Measurements from ENCODE around the gene MSH5. TPM values are rescaled to one million over a fixed set of nuclear protein-coding genes. Genes with fewer than 3 reads are reported as not detected.

Gene MSH5
- total RNA-seq, 1 donor: 12.3 TPM

Small RNA genes within 50 kb of the gene (small RNA-seq; reads per million reads assigned to genes)
- gene LY6G6D (not detected), gene MIR4646 (not detected), gene MSH5-SAPCD1 (not detected), gene RF00019 (not detected), gene RNU6-850P (not detected), gene SAPCD1 (not detected)

Other genes starting within 250 kb of the MSH5 start
- 6.5 and 8.6 TPM in 2 replicates for gene MICB, start 241.9 kb upstream of the MSH5 start, total RNA-seq
- gene MCCD1, start 211.0 kb upstream of the MSH5 start, total RNA-seq: not detected in 2 replicates
- 262 and 345 TPM in 2 replicates for gene DDX39B, start 198.0 kb upstream of the MSH5 start, total RNA-seq
- 3.4 and 3.5 TPM in 2 replicates for gene ATP6V1G2, start 193.4 kb upstream of the MSH5 start, total RNA-seq
- gene NFKBIL1, start 192.4 kb upstream of the MSH5 start, total RNA-seq: 22.9 and 26.5 TPM in 2 replicates
- gene LTA, start 167.7 kb upstream of the MSH5 start, total RNA-seq: not detected in 2 replicates
- gene TNF, start 164.4 kb upstream of the MSH5 start, total RNA-seq: not detected in 2 replicates
- gene LTB, start 157.6 kb upstream of the MSH5 start, total RNA-seq: not detected in 2 replicates
- not detected in 2 replicates for gene LST1, start 153.7 kb upstream of the MSH5 start, total RNA-seq
- gene NCR3, start 147.0 kb upstream of the MSH5 start, total RNA-seq: not detected in 2 replicates
- gene AIF1, start 124.8 kb upstream of the MSH5 start, total RNA-seq: not detected in 2 replicates
- 49.4 and 57.4 TPM in 2 replicates for gene PRRC2A, start 119.3 kb upstream of the MSH5 start, total RNA-seq
- 127 and 138 TPM in 2 replicates for gene BAG6, start 87.3 kb upstream of the MSH5 start, total RNA-seq
- gene APOM, start 84.1 kb upstream of the MSH5 start, total RNA-seq: 2.0 and 2.2 TPM in 2 replicates
- gene C6orf47, start 79.2 kb upstream of the MSH5 start, total RNA-seq: 15.2 and 19.5 TPM in 2 replicates
- gene GPANK1, start 75.0 kb upstream of the MSH5 start, total RNA-seq: 17.0 and 17.1 TPM in 2 replicates
- 118 and 149 TPM in 2 replicates for gene CSNK2B, start 73.9 kb upstream of the MSH5 start, total RNA-seq
- gene LY6G5B, start 70.0 kb upstream of the MSH5 start, total RNA-seq: 4.2 and 4.8 TPM in 2 replicates
- gene LY6G5C, start 58.9 kb upstream of the MSH5 start, total RNA-seq: 0.26 and 0.65 TPM in 2 replicates
- gene ABHD16A, start 36.7 kb upstream of the MSH5 start, total RNA-seq: 29.9 and 35.3 TPM in 2 replicates
- not detected in 2 replicates for gene LY6G6F, start 33.1 kb upstream of the MSH5 start, total RNA-seq
- gene LY6G6D, start 24.7 kb upstream of the MSH5 start, total RNA-seq: not detected in 2 replicates
- gene LY6G6C, start 18.3 kb upstream of the MSH5 start, total RNA-seq: not detected in 2 replicates
- gene MPIG6B, start 16.6 kb upstream of the MSH5 start, total RNA-seq: not detected in 2 replicates
- gene DDAH2, start 10.7 kb upstream of the MSH5 start, total RNA-seq: 76.2 and 84.3 TPM in 2 replicates
- gene CLIC1, start 3.5 kb upstream of the MSH5 start, total RNA-seq: 597 and 600 TPM in 2 replicates
- 0.54 and 1.4 TPM in 2 replicates for gene SAPCD1, start 22.7 kb downstream of the MSH5 start, total RNA-seq
- gene VWA7, start 37.3 kb downstream of the MSH5 start, total RNA-seq: 1.0 and 1.9 TPM in 2 replicates
- 38.3 and 45.2 TPM in 2 replicates for gene VARS1, start 55.7 kb downstream of the MSH5 start, total RNA-seq
- gene LSM2, start 67.0 kb downstream of the MSH5 start, total RNA-seq: 28.3 and 32.4 TPM in 2 replicates
- gene HSPA1L, start 75.3 kb downstream of the MSH5 start, total RNA-seq: 1.0 and 1.4 TPM in 2 replicates
- gene HSPA1A, start 75.5 kb downstream of the MSH5 start, total RNA-seq: 91.1 and 137 TPM in 2 replicates
- gene HSPA1B, start 87.7 kb downstream of the MSH5 start, total RNA-seq: 123 and 152 TPM in 2 replicates
- 48.6 and 57.6 TPM in 2 replicates for gene NEU1, start 122.8 kb downstream of the MSH5 start, total RNA-seq
- gene SLC44A4, start 139.0 kb downstream of the MSH5 start, total RNA-seq: 0.22 TPM in 1 of 2 replicates, not detected in the other
- 41.4 and 51.4 TPM in 2 replicates for gene EHMT2, start 157.7 kb downstream of the MSH5 start, total RNA-seq
- 1.3 and 1.9 TPM in 2 replicates for gene ZBTB12, start 162.1 kb downstream of the MSH5 start, total RNA-seq
- 19.1 and 22.0 TPM in 2 replicates for gene C2, start 187.7 kb downstream of the MSH5 start, total RNA-seq
- gene CFB, start 206.1 kb downstream of the MSH5 start, total RNA-seq: 26.9 and 34.6 TPM in 2 replicates
- gene NELFE, start 219.0 kb downstream of the MSH5 start, total RNA-seq: 97.0 and 105 TPM in 2 replicates
- 35.3 and 40.4 TPM in 2 replicates for gene SKIC2, start 219.2 kb downstream of the MSH5 start, total RNA-seq
- 11.6 and 13.0 TPM in 2 replicates for gene DXO, start 232.1 kb downstream of the MSH5 start, total RNA-seq
- gene C4A, start 242.1 kb downstream of the MSH5 start, total RNA-seq: 4.0 and 8.2 TPM in 2 replicates

All from articular chondrocyte of knee joint (primary cell).